ENCODE measurements around the gene OVCH2. TPM values are rescaled to one million over a fixed set of nuclear protein-coding genes. Genes with fewer than 3 reads are reported as not detected.

OVCH2 gene
- total and polyA plus RNA-seq, 8 donors, result 0.10 to 1.8 (median 0.73) TPM; not detected in 5

Other genes starting within 250 kb of the OVCH2 start
- 10 to 100 TPM in 2 of 5 donors, not detected in 3; 11.4 to 14.9 TPM for gene OLFML1, start 221.0 kb downstream of the OVCH2 start, total RNA-seq
- 1 to 10 TPM in 2 of 3 donors, under 1 TPM in 1; 0.90 to 2.6 (median 2.4) TPM for gene OLFML1, start 221.0 kb downstream of the OVCH2 start, polyA plus RNA-seq
- gene PPFIBP2, start 192.5 kb downstream of the OVCH2 start, total RNA-seq, result 100 to 1,000 TPM in 1 of 5 donors, 10 to 100 TPM in 4; 64.3 to 153 (median 92.2) TPM
- 10 to 100 TPM; 28.1 to 75.5 (median 28.1) TPM for gene PPFIBP2, start 192.5 kb downstream of the OVCH2 start, polyA plus RNA-seq
- 10 to 100 TPM in 2 of 5 donors, 1 to 10 TPM in 2, not detected in 1; 4.1 to 18.3 (median 11.0) TPM for gene CYB5R2, start 33.0 kb downstream of the OVCH2 start, total RNA-seq
- gene CYB5R2, start 33.0 kb downstream of the OVCH2 start, polyA plus RNA-seq, result 10 to 100 TPM; 10.1 to 15.6 (median 10.3) TPM
- 10 to 100 TPM in 1 of 5 donors, under 1 TPM in 1, not detected in 3; 0.55 to 15.2 TPM for gene OR5P2, start 90.5 kb upstream of the OVCH2 start, total RNA-seq
- not detected for gene OR5P2, start 90.5 kb upstream of the OVCH2 start, polyA plus RNA-seq
- gene OR5P3, start 124.4 kb upstream of the OVCH2 start, total RNA-seq, result 10 to 100 TPM in 1 of 5 donors, not detected in 4; 50.4 TPM
- gene OR5P3, start 124.4 kb upstream of the OVCH2 start, polyA plus RNA-seq, result not detected
- gene OR10A6, start 224.8 kb upstream of the OVCH2 start, total RNA-seq, result 1 to 10 TPM in 1 of 5 donors, under 1 TPM in 1, not detected in 3; under 0.01 to 9.6 TPM
- not detected for gene OR10A6, start 224.8 kb upstream of the OVCH2 start, polyA plus RNA-seq
- gene OR10A3, start 235.2 kb upstream of the OVCH2 start, total RNA-seq, result not detected
- gene OR10A3, start 235.2 kb upstream of the OVCH2 start, polyA plus RNA-seq, result not detected

Measured in stomach (tissue), 8 donors.